ENCODE results near the gene NLRP6. TPM values are rescaled to one million over a fixed set of nuclear protein-coding genes. Genes with fewer than 3 reads are reported as not detected.
A peak's percentile ranks its signal among the peaks of the same experiment; 100 is the strongest.

Gene NLRP6
- total RNA-seq, 2 experiments from 2014 or later, result 14.4 to 14.7 TPM

- peak in 1 of 14 experiments; percentile 34 for DNase-seq
- H3K27me3 Mint-ChIP-seq, result peaks cover 4% of the 10 kb centered on the region
- no peak for ATAC-seq (ENCODE audit: poor library complexity)
- Histone ChIP-seq H3K9me3 (ENCODE audit: control insufficient read depth in 1 of 2, insufficient read depth in 1 of 2, low read length in 2 of 2) (no peaks in the 10 kb centered on the region), H3K4me3 (ENCODE audit: low read length) (no peak overlapping the region), H3K4me1 (ENCODE audit: insufficient read depth, low read length) (peaks cover 33% of the 10 kb centered on the region), H3K27ac (ENCODE audit: low read depth in 1 of 2, low read length in 2 of 2) (no peak overlapping the region), H3K36me3 (ENCODE audit: insufficient read depth, low read length) (peaks cover 13% of the 10 kb centered on the region), H3K27me3 (ENCODE audit: control insufficient read depth in 1 of 2, insufficient read depth in 2 of 2, low read length in 2 of 2) (no peaks in the 10 kb centered on the region)
- TF ChIP-seq, protein P1, sequence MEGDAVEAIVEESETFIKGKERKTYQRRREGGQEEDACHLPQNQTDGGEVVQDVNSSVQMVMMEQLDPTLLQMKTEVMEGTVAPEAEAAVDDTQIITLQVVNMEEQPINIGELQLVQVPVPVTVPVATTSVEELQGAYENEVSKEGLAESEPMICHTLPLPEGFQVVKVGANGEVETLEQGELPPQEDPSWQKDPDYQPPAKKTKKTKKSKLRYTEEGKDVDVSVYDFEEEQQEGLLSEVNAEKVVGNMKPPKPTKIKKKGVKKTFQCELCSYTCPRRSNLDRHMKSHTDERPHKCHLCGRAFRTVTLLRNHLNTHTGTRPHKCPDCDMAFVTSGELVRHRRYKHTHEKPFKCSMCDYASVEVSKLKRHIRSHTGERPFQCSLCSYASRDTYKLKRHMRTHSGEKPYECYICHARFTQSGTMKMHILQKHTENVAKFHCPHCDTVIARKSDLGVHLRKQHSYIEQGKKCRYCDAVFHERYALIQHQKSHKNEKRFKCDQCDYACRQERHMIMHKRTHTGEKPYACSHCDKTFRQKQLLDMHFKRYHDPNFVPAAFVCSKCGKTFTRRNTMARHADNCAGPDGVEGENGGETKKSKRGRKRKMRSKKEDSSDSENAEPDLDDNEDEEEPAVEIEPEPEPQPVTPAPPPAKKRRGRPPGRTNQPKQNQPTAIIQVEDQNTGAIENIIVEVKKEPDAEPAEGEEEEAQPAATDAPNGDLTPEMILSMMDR (IDR thresholded peaks at IDR 0.05), result no peak
- peaks cover 36% of the 10 kb centered on the region for H3K36me3 Mint-ChIP-seq (ENCODE audit: low read depth)
- CTCF ChIA-PET, result interaction anchor here (3.2 kb wide), 1 partner anchor 40 kb away, joined by 17 read pairs; no protein-coding TSS in a partner anchor
- H3K9me3 Mint-ChIP-seq, result no peaks in the 10 kb centered on the region
- intact Hi-C loops (cut with DNase I, micrococcal nuclease), result no loop called here
- peak overlapping the region; percentile 86 for H3K27ac Mint-ChIP-seq
- H3K4me3 Mint-ChIP-seq, result peak overlapping the region; percentile 89
- peaks cover 30% of the 10 kb centered on the region for H3K4me1 Mint-ChIP-seq (ENCODE audit: low read depth)
- POLR2A ChIA-PET, result interaction anchor here (2.7 to 6.9 kb wide), 4 partner anchors 14 to 85 kb away, joined by 10 to 148 read pairs (median 72); partner anchors contain the start of genes BET1L, NLRP6 and RIC8A
These were observed 13.3 kb downstream of the NLRP6 start for GRCh38 chr11:291281-292210.

- Mint-ChIP-seq H3K4me1 (ENCODE audit: low read depth) (peaks cover 28% of the 10 kb centered on the region), H3K4me3 (no peak overlapping the region)
These were observed 14.3 kb downstream of the NLRP6 start for GRCh38 chr11:292211-293121.

More at GRCh38 chr11:292211-293121, 14.3 kb downstream of the NLRP6 start:
- H3K36me3 ChIP-seq (ENCODE audit: insufficient read depth, low read length), result peaks cover 13% of the 10 kb centered on the region
- DNase-seq (no peak), ATAC-seq (ENCODE audit: poor library complexity) (no peak)
- ChIA-PET POLR2A (interaction anchor here (6.6 kb wide), 1 partner anchor 15 kb away, joined by 94 read pairs; the partner anchor contains the start of gene NLRP6), CTCF (interaction anchor here (3.2 kb wide), 1 partner anchor 41 kb away, joined by 17 read pairs; no protein-coding TSS in a partner anchor)
- Mint-ChIP-seq H3K36me3 (ENCODE audit: low read depth) (peaks cover 31% of the 10 kb centered on the region), H3K27ac (peak overlapping the region; percentile 44), H3K9me3 (no peaks in the 10 kb centered on the region), H3K27me3 (peaks cover 4% of the 10 kb centered on the region)
- TF ChIP-seq, protein P1 (IDR thresholded peaks at IDR 0.05), result no peak
- no peak overlapping the region for H3K27ac ChIP-seq (ENCODE audit: low read depth in 1 of 2, low read length in 2 of 2)
- no peaks in the 10 kb centered on the region for H3K9me3 ChIP-seq (ENCODE audit: control insufficient read depth in 1 of 2, insufficient read depth in 1 of 2, low read length in 2 of 2)
- H3K4me1 ChIP-seq (ENCODE audit: insufficient read depth, low read length), result peaks cover 32% of the 10 kb centered on the region
- intact Hi-C loops (cut with DNase I, micrococcal nuclease), result no loop called here
- no peaks in the 10 kb centered on the region for H3K27me3 ChIP-seq (ENCODE audit: control insufficient read depth in 1 of 2, insufficient read depth in 2 of 2, low read length in 2 of 2)
- H3K4me3 ChIP-seq (ENCODE audit: low read length), result no peak overlapping the region

Measured in CD4-positive, alpha-beta T cell (primary cell).